Medulla oblongata (tissue), 1 donor: Measurements from ENCODE around the gene FOLR2.
"Not testable (repeated sequence)": the region's sequence is repeated elsewhere in the genome, so short reads cannot be mapped to it uniquely, and the experiment has no call there.

ENCODE experiments used
- DNase-seq: peaks from one replicate; pipeline ENCODE4 v3.0.0-alpha.2; 2015; ENCODE audit errors: extremely low spot score

FOLR2 gene

DNA sequence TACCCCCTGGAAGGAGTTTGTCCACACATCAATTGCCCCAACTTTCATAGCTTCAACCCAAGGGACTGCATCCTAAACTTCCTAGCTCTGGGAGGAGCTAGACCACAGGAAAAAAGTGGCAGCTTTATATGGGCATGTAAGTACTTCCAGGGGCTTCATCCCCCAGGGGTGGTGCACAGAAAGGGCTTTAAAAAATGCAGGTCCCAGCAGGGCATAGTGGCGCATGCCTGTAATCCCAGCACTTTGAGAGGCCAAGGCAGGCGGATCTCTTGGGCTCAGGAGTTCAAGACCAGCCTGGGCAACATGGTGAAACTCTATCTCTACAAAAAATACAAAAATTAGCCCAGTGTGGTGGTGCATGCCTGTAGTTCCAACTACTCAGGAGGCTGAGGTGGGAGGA is 9.8 kb upstream of the FOLR2 start:
- DNase-seq, result not testable (repeated sequence)

DNA sequence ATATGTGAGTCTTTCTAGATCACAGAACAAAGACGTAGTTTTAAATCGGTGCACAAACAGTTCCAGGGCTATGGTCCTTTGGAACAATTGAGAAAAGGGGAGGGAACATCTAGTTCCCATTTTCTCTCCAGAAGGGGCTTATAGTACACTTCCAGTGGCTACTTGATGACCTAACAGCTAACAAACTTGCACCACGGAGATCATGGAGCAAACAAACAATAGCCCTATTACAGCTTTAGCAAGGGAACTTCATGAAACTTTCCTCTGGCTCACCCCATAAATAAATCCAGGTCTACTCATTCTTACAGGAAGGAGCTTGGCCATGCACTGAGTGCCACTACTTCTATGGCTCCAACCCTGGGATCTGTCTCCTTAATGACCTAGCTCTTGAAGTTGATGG is 8.3 kb upstream of the FOLR2 start:
- DNase-seq, result no peak

DNA sequence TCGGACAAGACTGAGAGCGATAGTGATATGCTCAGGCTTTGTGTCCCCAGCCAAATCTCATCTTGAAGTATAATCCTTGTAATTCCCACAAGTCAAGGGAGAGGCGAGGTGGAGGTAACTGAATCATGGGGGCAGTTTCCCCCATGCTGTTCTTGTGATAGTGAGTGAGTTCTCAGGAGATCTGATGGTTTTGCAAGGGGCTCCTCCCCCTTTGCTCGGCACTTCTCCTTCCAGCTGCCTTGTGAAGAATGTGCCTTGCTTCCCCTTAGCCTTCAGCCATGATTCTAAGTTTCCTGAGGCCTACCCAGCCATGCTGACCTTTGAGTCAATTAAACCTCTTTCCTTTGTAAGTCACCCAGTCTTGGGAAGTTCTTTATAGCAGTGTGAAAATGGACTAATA is 7.5 kb upstream of the FOLR2 start:
- no peak for DNase-seq

DNA sequence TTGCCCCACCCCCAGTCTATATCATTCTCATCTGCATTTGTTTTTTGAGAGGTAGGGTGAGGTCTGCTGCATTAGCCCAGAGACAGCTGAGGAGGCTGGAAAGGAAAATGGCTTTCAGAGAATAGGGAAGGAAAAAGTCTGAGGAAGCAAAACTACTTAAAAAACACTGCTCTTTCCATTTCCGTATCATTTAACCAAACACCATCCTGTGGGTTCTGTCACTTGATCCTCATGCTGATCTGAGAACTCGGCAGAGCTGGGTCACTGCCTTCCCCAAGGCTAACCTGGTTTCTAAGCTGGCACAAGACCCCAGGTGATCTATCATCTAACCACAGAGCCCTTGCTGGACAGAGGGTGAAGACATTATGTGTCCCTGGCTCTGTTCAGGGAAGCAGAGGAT is 1.2 kb downstream of the FOLR2 start:
- DNase-seq, result peak; percentile 65

DNA sequence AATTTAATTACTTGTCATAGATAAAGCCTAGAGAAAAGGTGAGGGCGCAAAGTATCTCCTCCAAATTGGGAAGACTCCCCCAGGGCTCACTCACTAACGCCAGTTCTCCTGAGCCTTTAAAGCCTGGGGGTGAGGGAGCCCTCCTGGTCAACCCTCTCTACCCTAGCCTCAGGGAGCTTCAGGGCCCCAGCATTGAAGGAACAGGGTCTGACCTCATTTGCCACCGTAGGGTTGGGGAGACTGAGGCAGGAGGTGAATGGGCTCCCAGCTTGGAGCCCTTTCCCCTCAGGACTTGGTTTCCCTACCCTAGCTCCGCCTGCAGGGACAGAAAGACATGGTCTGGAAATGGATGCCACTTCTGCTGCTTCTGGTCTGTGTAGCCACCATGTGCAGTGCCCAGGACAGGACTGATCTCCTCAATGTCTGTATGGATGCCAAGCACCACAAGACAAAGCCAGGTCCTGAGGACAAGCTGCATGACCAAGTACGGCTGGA is 1.7 kb downstream of the FOLR2 start:
- no peak for DNase-seq

DNA sequence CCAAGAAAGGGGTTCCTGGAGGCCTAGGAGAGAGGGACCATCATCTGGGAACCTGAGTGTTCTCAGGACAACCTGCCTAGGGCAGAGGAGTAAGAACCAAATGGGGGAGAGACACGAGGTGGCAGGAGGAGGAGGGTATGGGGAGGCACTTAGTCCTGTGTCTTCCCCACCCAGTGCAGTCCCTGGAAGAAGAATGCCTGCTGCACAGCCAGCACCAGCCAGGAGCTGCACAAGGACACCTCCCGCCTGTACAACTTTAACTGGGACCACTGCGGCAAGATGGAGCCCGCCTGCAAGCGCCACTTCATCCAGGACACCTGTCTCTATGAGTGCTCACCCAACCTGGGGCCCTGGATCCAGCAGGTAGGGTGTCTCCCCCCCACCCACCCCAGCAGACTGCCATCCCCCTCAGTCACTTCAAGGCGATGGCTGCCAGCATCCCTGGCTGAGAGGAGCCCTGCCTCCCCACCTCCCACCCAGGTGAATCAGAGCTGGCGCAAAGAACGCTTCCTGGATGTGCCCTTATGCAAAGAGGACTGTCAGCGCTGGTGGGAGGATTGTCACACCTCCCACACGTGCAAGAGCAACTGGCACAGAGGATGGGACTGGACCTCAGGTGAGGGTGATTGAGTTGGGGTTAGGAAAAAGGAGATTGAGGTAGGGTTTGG is 4.2 kb downstream of the FOLR2 start:
- DNase-seq, result no peak

DNA sequence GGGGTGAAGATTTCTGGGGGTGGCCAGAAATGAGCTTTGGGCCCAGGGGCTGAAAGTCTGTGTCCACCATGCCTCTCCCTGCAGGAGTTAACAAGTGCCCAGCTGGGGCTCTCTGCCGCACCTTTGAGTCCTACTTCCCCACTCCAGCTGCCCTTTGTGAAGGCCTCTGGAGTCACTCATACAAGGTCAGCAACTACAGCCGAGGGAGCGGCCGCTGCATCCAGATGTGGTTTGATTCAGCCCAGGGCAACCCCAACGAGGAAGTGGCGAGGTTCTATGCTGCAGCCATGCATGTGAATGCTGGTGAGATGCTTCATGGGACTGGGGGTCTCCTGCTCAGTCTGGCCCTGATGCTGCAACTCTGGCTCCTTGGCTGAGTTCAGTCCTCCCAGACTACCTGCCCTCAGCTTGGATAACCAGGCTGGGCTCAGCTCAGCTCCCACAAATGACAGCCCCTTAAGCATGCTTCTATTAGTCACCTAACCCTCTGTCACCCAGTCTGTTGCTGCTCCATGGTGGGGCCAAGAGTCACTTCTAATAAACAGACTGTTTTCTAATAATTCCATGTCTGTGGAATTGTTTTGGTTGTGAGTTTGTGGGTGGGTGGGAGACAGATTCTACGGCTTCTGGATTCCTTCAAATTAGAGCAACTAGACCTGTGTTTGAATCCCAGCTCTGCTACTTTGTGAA is 4.9 kb downstream of the FOLR2 start:
- DNase-seq, result no peak

DNA sequence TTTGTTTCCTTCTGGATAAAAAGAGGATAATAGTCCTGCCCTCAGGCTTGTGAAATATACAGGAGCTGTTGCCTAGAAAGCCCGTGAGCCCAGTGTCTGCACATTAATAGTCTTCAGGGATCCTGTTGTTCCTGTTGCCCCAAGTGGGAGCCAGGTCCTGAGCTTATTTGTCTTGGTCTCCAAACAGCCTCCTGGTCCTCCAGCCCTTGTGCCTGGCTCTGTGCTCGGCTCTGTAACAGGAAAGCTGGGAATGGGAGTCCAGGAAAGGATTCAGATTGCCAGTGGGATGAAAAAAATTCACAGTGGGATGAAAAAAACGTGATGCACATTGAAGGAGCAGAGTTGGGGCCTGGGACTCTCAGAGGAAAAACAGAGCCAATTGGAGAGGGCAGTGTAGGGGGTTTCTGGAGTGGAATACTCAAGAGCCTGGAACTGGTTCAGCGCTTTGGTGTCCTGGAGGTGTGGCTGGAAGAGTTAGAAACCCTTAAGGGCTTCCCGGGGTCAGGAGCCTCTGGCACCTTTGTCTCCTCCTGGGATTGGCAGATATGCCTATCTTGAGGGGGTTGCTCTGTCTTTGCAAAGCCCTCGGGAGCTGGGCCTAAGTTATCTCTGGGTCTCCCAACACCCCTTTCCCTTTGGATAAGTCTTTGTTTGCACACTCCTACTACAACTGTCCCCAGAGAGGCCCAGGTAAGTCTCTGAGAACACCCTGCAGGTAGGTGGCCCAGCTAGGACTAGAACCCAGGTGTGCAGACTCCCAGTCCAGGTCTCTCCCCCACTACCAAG is 5.7 kb downstream of the FOLR2 start:
- no peak for DNase-seq

DNA sequence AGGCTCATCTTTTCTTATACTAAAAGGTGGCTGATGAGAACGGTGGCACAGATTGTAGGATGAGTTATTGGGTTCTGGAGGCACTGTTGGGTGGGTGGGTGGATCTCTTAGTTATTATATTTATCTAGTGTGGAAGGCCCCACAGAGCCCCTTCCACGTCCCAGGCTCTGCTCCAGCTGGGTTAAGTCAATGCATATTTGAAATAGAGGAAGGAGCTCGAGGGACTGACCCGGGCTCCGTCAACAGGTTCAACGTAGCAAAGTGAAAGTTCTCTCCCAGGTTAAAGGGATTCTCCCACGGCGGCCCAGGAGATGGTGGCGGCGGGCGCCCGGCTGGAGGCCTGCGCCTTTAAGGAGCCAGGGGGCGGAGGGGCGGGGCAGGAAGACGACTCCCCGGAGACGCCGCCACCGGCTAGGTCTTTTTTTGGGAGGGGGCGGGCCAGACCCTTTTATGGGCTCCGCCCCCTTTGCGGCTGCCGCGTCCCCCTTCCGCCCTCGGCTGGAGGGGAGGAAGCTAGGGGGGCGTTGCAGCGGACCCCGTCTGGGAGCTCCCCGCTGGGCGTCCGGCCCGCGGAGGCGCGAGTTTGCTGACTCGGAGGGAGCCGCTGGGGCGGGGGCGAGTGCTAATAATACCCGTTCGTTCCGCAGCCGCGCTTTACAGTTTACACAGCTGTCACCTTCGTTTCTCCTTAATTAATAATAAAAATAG is 6.5 kb downstream of the FOLR2 start:
- peak; percentile 92 for DNase-seq

DNA sequence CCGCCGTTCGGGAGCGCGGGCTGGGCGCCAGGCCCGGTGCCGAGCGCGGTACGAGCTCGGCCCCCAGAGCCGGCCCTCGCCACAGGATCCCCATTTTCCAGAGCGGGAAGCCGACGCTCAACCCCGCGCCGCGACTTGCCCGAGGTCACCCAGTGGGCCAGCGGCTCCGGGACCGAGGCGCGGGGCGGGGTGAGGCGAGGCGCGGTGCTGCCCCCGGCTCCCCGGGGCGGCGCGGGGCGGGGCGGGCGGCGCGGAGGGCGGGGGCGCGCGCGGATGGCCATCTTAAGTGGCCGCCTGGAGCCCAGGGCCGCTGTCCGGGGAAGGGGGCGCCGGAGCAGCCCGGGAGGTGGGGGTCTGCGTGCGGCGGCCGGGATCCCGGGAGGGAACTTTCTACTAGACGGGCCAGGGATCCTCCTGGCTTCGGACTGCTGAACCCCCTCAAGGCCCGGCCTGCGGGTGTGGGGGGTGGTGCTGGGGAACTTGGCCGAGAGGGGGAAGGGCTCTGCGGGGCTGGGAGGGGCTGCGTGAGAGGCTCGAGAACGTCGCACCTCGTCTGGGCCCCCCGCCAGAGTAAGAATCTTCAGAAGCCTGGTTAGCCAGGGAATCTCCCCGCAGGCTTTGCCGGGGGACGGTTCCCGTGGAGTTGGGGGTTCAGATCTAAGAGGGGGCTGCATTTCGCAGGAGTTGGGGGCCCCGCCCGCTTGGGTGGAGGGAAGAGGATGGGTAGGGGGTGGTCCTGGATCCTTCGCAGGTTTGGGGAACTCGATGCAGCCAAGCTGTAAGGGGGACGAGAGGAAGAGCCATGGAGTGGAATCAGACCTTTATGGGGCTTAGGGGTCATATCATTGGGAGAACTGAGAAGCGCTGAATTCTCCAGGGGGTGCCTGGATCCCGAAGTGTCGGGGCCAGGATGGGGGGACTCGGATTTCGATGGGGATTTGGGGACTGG is 7.3 kb downstream of the FOLR2 start:
- peak; percentile 57 for DNase-seq

DNA sequence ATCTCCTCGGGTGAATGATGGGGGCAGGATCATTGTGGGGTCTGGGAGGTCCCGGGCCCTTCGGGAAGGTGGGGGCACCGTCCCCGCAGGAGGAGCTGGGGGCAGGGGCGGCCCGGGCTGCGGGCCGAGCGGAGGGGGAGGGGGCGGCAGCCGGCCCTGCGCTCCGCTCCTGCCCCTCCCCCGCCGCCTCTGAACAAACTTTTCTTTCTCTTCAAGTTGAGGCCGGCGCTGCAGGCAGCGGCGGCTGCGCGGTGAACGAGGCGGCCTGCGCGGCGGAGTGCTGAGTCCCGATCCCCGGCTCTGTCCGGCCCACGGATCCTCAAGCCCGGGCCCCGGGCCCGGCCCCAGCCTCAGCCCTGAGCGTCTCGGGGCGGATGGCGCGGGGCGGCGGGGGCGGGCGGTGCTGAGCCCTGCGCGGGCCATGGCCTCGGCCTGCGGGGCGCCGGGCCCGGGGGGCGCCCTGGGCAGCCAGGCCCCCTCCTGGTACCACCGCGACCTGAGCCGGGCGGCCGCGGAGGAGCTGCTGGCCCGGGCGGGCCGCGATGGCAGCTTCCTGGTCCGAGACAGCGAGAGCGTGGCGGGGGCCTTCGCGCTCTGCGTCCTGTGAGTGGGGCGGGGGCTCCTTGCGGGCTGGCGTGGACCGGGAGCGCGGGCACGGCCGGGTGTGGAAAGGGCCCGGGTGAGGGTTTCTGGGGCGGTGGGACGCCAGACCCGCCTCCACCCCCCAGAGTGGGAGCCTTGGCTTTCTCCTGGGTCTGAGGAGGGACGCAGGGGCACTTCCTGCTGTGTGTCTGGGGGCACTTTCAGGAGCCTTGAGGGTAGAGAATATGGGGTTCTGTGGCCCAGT is 8.2 kb downstream of the FOLR2 start, which contains the start of gene INPPL1:
Gene INPPL1 (plus strand): TSS at position 204 of the 847 bp plus-strand sequence. CDS start 218 bp downstream, at position 422.
- DNase-seq, result peak; percentile 70

DNA sequence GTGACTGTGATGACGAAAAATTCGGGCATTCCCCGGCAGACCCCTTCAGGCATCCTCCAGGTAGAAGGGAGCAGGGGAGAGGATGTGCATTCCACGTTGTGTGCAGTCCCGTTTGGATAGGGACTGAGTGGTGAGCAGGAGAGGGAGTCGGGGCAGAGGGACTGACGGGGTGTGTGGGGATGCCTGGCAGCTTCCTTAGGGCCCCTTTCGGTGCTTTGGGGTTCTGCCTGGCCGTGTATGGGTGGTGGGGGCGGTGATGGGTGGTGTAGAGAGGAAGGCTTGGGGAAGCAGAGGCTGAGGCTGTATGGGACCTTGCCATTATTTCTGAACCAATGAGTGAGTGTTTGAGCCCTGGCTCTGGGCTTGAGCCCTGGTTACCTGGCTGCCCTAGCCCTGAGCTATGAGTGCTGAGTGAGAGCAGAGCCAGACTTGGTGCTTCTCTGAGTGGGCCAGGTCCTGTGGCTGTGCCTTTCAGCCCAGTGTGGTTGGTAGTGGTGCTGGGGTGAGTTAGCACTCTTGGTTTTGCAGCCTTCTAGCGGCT is 8.9 kb downstream of the FOLR2 start:
- DNase-seq, result no peak

DNA sequence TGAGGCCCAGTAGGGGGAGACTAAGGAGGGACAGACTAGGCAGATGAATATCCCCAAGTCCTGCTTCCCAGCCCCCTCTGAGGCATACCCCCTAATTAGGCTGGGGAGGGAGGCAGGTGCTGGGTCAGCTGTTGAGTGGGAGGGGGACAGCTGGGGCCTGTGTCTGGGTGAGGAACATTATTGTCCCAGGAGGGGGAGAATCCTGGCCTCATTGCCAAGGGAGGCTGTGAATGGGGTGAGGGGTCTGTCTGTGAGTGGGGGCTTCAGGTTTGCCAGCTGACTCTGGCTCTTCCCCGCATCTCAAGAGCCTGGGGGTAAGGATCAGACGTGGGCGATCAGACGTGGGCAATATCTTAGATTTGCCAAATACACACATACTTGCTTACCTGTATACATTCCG is 10.1 kb downstream of the FOLR2 start:
- DNase-seq, result no peak

DNA sequence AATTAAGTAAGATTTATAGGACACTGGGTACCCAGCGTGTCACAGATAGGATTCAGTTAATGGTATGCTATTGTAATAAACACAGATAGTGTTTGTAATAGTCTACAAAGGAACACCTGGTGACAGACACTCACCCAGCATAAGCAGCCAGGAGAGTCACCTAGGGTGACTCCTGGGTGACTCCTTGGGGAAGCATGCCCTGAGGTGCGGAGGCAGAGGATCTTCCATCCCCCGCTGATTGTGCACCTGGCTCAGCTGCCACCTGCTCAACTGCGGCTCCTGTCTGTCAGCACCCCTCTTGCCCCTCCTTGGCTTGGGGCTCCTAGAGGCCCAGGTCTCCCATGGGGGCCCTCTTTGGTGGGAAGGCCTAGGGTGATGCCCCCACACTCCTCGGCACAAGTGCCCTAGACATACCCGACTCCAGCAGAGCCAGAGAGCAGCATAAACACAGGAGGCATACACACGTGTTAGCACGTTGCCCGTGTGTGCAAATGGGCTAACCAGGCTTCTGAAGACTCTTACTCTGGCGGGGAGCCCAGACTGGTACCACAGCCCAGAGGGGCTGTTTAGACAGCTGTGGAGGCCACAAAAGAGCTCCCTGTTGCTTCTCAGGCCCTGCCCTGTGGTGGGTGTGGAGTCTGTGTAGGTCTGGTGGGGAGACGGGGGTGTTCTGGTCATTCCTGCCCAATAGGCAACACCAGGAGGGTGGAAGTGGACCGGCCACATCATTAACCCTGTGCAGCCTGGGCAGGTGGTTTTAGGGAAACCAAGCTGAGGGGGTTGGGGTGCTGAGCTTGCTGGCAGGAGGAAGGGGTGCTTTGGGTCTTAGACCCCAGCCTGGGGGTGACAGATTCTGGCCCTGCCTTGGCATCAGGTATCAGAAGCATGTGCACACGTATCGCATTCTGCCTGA is 11.0 kb downstream of the FOLR2 start:
- peak; percentile 65 for DNase-seq

DNA sequence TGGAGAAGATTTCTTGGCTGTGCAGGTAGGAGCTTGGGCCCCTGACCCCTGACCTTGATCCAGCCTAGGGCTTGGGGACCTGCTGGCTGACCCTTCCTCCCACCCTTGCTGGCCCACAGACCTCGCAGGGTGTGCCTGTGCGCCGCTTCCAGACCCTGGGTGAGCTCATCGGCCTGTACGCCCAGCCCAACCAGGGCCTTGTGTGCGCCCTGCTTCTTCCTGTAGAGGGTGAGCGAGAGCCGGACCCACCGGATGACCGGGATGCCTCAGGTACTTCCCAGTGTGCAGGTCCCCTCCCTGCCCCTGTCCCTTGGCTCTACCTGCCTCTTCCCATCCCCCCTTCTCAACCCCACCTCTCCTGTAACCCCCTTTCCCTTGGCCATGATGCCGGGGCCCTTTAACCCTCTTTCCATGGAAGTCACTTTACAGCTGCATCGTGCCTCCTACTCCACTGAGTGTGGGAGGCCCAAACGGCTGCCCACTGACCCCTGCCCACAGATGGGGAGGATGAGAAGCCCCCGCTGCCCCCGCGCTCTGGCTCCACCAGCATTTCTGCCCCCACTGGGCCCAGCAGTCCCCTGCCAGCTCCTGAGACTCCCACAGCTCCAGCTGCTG is 11.7 kb downstream of the FOLR2 start:
- DNase-seq, result no peak

DNA sequence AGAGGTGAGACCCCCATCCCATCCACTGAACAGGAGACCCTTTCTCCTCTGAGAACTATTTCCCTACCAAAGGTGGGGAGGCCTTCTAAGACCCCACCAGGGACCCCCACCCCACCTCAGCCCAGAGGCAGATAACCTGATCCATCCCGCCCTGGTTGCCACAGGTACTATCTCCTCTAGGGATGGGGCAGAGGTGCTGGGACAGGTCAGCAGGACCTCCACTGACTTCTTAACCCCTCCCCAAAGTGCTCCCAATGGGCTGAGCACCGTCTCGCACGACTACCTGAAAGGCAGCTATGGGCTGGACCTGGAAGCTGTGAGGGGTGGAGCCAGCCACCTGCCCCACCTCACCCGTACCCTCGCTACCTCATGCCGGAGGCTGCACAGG is 12.2 kb downstream of the FOLR2 start:
- no peak for DNase-seq

DNA sequence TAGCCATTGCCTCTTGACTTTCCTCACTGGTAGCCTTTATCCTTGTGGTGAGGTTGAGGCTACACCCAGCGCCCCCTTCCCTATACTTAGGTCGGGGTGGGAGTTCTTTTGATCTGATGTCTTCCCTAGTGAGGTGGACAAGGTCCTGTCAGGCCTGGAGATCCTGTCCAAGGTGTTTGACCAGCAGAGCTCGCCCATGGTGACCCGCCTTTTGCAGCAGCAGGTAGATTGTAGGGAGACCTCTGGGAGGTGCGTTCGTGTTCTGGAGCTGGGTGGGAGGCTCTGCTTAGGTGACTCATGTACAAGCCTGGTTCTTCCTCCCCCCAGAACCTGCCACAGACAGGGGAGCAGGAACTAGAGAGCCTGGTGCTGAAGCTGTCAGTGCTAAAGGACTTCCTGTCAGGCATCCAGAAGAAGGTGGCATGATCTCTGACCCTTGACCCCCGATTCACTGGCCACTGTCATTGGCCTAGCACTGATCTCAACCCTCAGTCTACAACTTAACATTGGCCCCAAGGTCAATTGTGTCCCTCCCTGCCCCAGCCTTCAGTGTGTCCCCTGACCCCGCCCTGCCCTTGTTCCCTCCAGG is 12.8 kb downstream of the FOLR2 start:
- DNase-seq, result no peak
